Esophagus muscularis mucosa (tissue), 4 donors: ENCODE data around the gene PEPD. TPM values are rescaled to one million over a fixed set of nuclear protein-coding genes. Genes with fewer than 3 reads are reported as not detected.

ENCODE experiments used
- DNase-seq: peaks from one replicate; pipeline ENCODE4 v3.0.0-alpha.2; 2017; ENCODE audit errors: extremely low spot score
- H3K27ac ChIP-seq, 4 donors: fragments of 200-600 bp; sonication (generic); replicated peaks in 1 of 4; 1 replicate in 3 of 4; 2 replicates in 1 of 4; pipeline ENCODE4 v1.5.1; 2016 to 2019; ENCODE audit warnings: mild to moderate bottlenecking in 1 of 4
- H3K27me3 ChIP-seq, 4 donors: fragments of 200-600 bp; sonication (generic); one replicate each; pipeline versions ENCODE4 v1.5.1 to v1.6.0; 2016 to 2019
- H3K36me3 ChIP-seq, 4 donors: fragments of 200-600 bp; sonication (generic); one replicate each; pipeline ENCODE4 v1.5.1; 2016 to 2019
- H3K4me1 ChIP-seq, 4 donors: fragments of 200-600 bp; sonication (generic); one replicate each; pipeline ENCODE4 v1.5.1; 2016 to 2019
- H3K4me3 ChIP-seq, 4 donors: fragments of 200-600 bp; sonication (generic); 1 replicate in 2 of 4; 2 replicates in 2 of 4; pipeline ENCODE4 v1.5.1; 2016 to 2019; ENCODE audit warnings: mild to moderate bottlenecking in 4 of 4, moderate library complexity in 1 of 4
- H3K9me3 ChIP-seq, 4 donors: fragments of 200-600 bp; sonication (generic); 1 replicate in 3 of 4; 2 replicates in 1 of 4; pipeline ENCODE4 v1.5.1; 2016 to 2019
- EP300 ChIP-seq: sonication (generic); formaldehyde crosslinking; IDR thresholded peaks from one replicate; pipeline ENCODE4 v1.6.1; 2017; ENCODE audit warnings: antibody characterized with exemption
- POLR2A ChIP-seq: fragments of 450-650 bp; IDR thresholded peaks from one replicate; pipeline ENCODE4 v1.6.1; 2017; ENCODE audit warnings: antibody characterized with exemption, moderate library complexity, mild to moderate bottlenecking, low read depth
- POLR2AphosphoS5 ChIP-seq, 2 donors: sonication (generic); formaldehyde crosslinking; IDR thresholded peaks; one replicate each; pipeline ENCODE4 v1.6.1; 2017; ENCODE audit warnings: antibody characterized with exemption in 2 of 2
- WGBS: methylation state at CpG from one replicate; pipeline ENCODE4 v1.1.5; 2018; 5-methylcytosine and 5-hydroxymethylcytosine counted together
- intact Hi-C: fragments of 100-400 bp; cut with DNase I; formaldehyde crosslinking; loops from one replicate; pipeline ENCODE4 v1.15.1; 2023
- total RNA-seq, 4 donors: library from RNA; depleted of rRNA; stranded (reverse); fragments of >200 nt; gene quantifications; one replicate each; pipeline versions ENCODE4 v1.1.0 to v1.2.1, GENCODE V29; 2016
- TF ChIP-seq, protein P1 (sequence below), 3 experiments: fragments of 200-600 bp in 2 of 3; fragments of 450-650 bp in 1 of 3; sonication (generic) in 2 of 3; IDR thresholded peaks; one replicate each; pipeline ENCODE4 v1.5.1; 2017 to 2019; ENCODE audit warnings: antibody characterized with exemption in 3 of 3, mild to moderate bottlenecking in 2 of 3, moderate library complexity in 1 of 3

PEPD gene
- total RNA-seq, 4 donors from 2014 or later, result 59.8 to 90.9 (median 73.0) TPM

GRCh38 chr19:33511346-33511745 lies 10.2 kb downstream of the PEPD start:
- Histone ChIP-seq H3K27ac (no peak overlapping the region), H3K4me3 (no peak overlapping the region), H3K9me3 (no peaks in the 10 kb centered on the region), H3K27me3 (no peaks in the 10 kb centered on the region), H3K4me1 (peaks cover 0 to 23% (median 10%) of the 10 kb centered on the region in 4 donors), H3K36me3 (peaks cover 13 to 49% (median 40%) of the 10 kb centered on the region in 4 donors)
- intact Hi-C loops, result no loop called here
- DNase-seq, result no peak
- whole genome bisulfite sequencing, result 81% methylated on average over 13 of the region's 13 CpGs
- no peak for TF ChIP-seq EP300
- TF ChIP-seq, protein P1, sequence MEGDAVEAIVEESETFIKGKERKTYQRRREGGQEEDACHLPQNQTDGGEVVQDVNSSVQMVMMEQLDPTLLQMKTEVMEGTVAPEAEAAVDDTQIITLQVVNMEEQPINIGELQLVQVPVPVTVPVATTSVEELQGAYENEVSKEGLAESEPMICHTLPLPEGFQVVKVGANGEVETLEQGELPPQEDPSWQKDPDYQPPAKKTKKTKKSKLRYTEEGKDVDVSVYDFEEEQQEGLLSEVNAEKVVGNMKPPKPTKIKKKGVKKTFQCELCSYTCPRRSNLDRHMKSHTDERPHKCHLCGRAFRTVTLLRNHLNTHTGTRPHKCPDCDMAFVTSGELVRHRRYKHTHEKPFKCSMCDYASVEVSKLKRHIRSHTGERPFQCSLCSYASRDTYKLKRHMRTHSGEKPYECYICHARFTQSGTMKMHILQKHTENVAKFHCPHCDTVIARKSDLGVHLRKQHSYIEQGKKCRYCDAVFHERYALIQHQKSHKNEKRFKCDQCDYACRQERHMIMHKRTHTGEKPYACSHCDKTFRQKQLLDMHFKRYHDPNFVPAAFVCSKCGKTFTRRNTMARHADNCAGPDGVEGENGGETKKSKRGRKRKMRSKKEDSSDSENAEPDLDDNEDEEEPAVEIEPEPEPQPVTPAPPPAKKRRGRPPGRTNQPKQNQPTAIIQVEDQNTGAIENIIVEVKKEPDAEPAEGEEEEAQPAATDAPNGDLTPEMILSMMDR (IDR thresholded peaks at IDR 0.05), result no peak
- no peak for TF ChIP-seq POLR2AphosphoS5 (IDR thresholded peaks at IDR 0.05)
- no peak for TF ChIP-seq POLR2A

- intact Hi-C loops, result no loop called here
- no peak for DNase-seq
- WGBS, result 93% methylated on average over 10 of the region's 11 CpGs
- Histone ChIP-seq H3K4me3 (no peak overlapping the region), H3K27ac (no peak overlapping the region), H3K36me3 (peaks cover 13 to 49% (median 40%) of the 10 kb centered on the region in 4 donors), H3K27me3 (no peaks in the 10 kb centered on the region), H3K9me3 (no peaks in the 10 kb centered on the region), H3K4me1 (peaks cover 0 to 23% (median 8%) of the 10 kb centered on the region in 4 donors)
- TF ChIP-seq POLR2AphosphoS5 (IDR thresholded peaks at IDR 0.05), result no peak
- TF ChIP-seq, protein P1 (IDR thresholded peaks at IDR 0.05), result no peak
- no peak for TF ChIP-seq EP300
- TF ChIP-seq POLR2A, result no peak
These were observed 11.0 kb downstream of the PEPD start for GRCh38 chr19:33510462-33511194.

- WGBS, result 91% methylated on average over 9 of the region's 15 CpGs
- Histone ChIP-seq H3K4me1 (peaks cover 0 to 23% (median 2%) of the 10 kb centered on the region in 4 donors), H3K27me3 (no peaks in the 10 kb centered on the region), H3K4me3 (no peak overlapping the region), H3K9me3 (no peaks in the 10 kb centered on the region), H3K36me3 (peaks cover 13 to 55% (median 43%) of the 10 kb centered on the region in 4 donors), H3K27ac (no peak overlapping the region)
- no peak for DNase-seq
- intact Hi-C loops, result no loop called here
- TF ChIP-seq, protein P1 (IDR thresholded peaks at IDR 0.05), result no peak
- TF ChIP-seq POLR2A, result no peak
- no peak for TF ChIP-seq EP300
- no peak for TF ChIP-seq POLR2AphosphoS5 (IDR thresholded peaks at IDR 0.05)
These were observed 11.8 kb downstream of the PEPD start for GRCh38 chr19:33509774-33510173.

DNA sequence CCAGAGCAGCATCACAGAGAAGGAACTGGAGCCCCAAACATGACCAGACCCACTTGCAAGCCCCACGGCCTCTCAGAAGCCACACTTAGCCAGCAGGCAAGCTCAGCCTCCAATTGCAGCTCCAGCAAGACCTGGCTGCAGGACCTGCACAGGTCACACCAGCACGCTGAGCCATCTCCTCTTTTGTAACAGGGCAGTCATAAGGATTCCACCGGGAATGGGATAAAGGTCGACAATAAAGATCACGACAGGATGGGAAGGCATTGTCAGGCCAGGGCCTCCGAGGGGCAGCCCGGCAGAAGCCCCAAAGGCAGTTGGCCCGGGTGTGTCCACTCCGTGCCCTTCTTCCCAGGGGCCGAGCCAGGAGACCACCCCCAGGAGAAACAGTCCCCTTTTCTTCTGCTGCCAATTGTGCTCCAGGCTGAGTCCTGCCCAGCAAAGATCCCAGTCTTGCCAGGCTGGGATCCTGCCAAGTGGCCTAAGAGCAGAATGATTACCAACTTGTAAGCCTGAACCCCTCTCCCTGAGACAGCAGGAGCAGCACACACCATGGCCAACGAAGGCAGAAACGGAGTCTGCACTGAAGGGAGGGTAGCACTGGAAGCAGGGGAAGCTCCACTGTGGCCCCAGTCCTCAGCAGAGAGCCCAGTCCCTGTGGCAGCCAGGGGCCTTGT lies 12.5 kb downstream of the PEPD start:
- WGBS, result 91% methylated on average over 7 of the region's 12 CpGs
- no peak for TF ChIP-seq POLR2AphosphoS5 (IDR thresholded peaks at IDR 0.05)
- no peak for TF ChIP-seq EP300
- TF ChIP-seq, protein P1 (IDR thresholded peaks at IDR 0.05), result no peak
- no peak for TF ChIP-seq POLR2A
- no peak for DNase-seq
- intact Hi-C loops, result no loop called here
- no peaks in the 10 kb centered on the region for H3K9me3 ChIP-seq
- H3K4me1 ChIP-seq, result peaks cover 0 to 23% (median 2%) of the 10 kb centered on the region in 4 donors
- H3K27ac ChIP-seq, result no peak overlapping the region
- H3K36me3 ChIP-seq, result peaks cover 13 to 61% (median 48%) of the 10 kb centered on the region in 4 donors
- no peak overlapping the region for H3K4me3 ChIP-seq
- no peaks in the 10 kb centered on the region for H3K27me3 ChIP-seq
